ENCODE data around the gene PTPRN2.

PTPRN2 gene

GRCh38 chr7:157674715-157675426, 912.8 kb downstream of the PTPRN2 start:
- Mint-ChIP-seq H3K9me3 (no peaks in the 10 kb centered on the region), H3K36me3 (ENCODE audit: low read depth) (no peaks in the 10 kb centered on the region), H3K27ac (no peak overlapping the region), H3K27me3 (ENCODE audit: low read depth, poor library complexity) (peaks cover 40% of the 10 kb centered on the region), H3K4me1 (peaks cover 77% of the 10 kb centered on the region), H3K4me3 (no peak overlapping the region)
- no peak for TF ChIP-seq CTCF (IDR thresholded peaks at IDR 0.05)
- DNase-seq, result no peak

GRCh38 chr7:157674027-157674714, 913.5 kb downstream of the PTPRN2 start:
- DNase-seq, result no peak
- peaks cover 77% of the 10 kb centered on the region for H3K4me1 Mint-ChIP-seq
- H3K4me3 Mint-ChIP-seq, result no peak overlapping the region
- no peaks in the 10 kb centered on the region for H3K9me3 Mint-ChIP-seq
- no peaks in the 10 kb centered on the region for H3K36me3 Mint-ChIP-seq (ENCODE audit: low read depth)
- H3K27me3 Mint-ChIP-seq (ENCODE audit: low read depth, poor library complexity), result peaks cover 33% of the 10 kb centered on the region
- TF ChIP-seq CTCF (IDR thresholded peaks at IDR 0.05), result no peak
- no peak overlapping the region for H3K27ac Mint-ChIP-seq

- Mint-ChIP-seq H3K27ac (no peak overlapping the region), H3K4me1 (peaks cover 77% of the 10 kb centered on the region), H3K27me3 (ENCODE audit: low read depth, poor library complexity) (peaks cover 29% of the 10 kb centered on the region), H3K4me3 (no peak overlapping the region), H3K36me3 (ENCODE audit: low read depth) (no peaks in the 10 kb centered on the region), H3K9me3 (no peaks in the 10 kb centered on the region)
- no peak for TF ChIP-seq CTCF (IDR thresholded peaks at IDR 0.05)
- no peak for DNase-seq
Measured at GRCh38 chr7:157673573-157673972, 914.0 kb downstream of the PTPRN2 start.

GRCh38 chr7:157671358-157672255, 916.0 kb downstream of the PTPRN2 start:
- Mint-ChIP-seq H3K4me3 (no peak overlapping the region), H3K4me1 (peaks cover 70% of the 10 kb centered on the region), H3K9me3 (no peaks in the 10 kb centered on the region), H3K27me3 (ENCODE audit: low read depth, poor library complexity) (peaks cover 17% of the 10 kb centered on the region), H3K36me3 (ENCODE audit: low read depth) (no peaks in the 10 kb centered on the region), H3K27ac (peak overlapping the region; percentile 83)
- TF ChIP-seq CTCF (IDR thresholded peaks at IDR 0.05), result no peak
- DNase-seq, result no peak

- H3K27ac Mint-ChIP-seq, result peak overlapping the region; percentile 83
- no peaks in the 10 kb centered on the region for H3K9me3 Mint-ChIP-seq
- H3K27me3 Mint-ChIP-seq (ENCODE audit: low read depth, poor library complexity), result peaks cover 15% of the 10 kb centered on the region
- no peaks in the 10 kb centered on the region for H3K36me3 Mint-ChIP-seq (ENCODE audit: low read depth)
- peak overlapping the region; percentile 64 for H3K4me3 Mint-ChIP-seq
- peaks cover 66% of the 10 kb centered on the region for H3K4me1 Mint-ChIP-seq
- TF ChIP-seq CTCF (IDR thresholded peaks at IDR 0.05), result no peak
- no peak for DNase-seq
Measured at GRCh38 chr7:157670490-157671357, 916.9 kb downstream of the PTPRN2 start.

Data from nephron progenitor cell (in vitro differentiated cells).